HG03060 (cell line): ENCODE data around the gene SMOC1.
"Not testable (repeated sequence)": the region's sequence is repeated elsewhere in the genome, so short reads cannot be mapped to it uniquely, and the experiment has no call there.

ENCODE experiments used
- ATAC-seq: cut with Tn5 transposase; IDR thresholded peaks from one replicate; pipeline ENCODE4 v1.9.1; 2021; ENCODE audit warnings: low read depth, moderate number of reproducible peaks; ENCODE audit not compliant: unreplicated experiment

SMOC1 gene

DNA sequence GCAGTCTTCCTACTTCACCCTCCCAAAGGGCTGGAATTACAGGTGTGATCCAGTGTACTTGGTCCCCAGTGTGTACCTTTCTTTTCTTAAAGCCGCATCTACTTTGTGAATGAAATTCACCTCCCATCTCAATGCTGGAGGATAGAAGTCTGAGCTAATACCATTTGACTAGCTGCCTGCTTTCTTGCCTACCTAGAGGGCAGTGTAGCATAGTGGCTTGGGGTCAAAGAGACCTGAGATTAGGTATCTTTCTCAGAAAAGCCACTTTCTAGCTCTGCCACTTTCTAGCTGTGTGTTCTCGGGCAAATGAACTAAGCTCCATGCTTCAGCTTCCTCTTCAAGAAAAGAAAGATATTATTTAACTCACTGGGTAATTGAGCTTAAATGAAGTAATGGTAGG, 16.9 kb downstream of the SMOC1 start:
- no peak for ATAC-seq

DNA sequence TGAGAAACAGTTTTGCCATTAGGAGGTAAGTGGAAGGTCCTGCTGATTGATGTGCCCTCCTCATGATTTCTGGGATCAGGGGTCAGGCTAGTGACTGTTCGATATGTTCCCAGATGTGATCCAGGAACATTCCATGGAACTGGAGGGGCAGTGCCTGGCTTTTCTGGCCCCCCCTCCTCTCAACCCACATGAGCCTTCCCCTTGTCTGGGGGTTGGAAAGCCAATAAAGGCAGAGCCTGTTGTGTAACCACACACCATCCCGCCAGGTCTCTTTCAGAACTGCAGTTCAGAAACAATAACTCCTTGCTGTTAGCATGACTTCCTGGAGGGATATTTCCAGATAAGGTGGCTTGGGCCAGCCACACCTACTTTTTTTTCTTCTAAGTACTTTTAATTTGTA, 17.8 kb downstream of the SMOC1 start:
- no peak for ATAC-seq

DNA sequence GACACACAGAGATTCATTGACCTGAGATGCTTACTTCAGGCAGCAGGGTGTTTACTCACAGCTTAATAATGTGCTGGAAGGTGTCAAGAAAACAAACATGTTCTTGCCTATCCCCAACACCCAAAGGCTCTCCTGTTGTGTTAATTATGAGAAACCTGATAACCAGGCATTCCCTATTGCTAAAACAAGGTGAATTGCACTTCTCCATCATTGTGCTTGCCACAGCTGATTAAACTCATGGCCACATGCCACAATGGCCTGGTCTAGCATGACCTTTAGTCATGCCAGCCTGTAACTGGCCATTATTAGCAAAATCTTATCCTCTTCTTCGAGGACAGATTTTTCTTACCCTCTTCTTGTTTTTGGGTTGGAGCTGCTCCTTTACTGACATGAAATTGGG, 21.4 kb downstream of the SMOC1 start:
- no peak for ATAC-seq

DNA sequence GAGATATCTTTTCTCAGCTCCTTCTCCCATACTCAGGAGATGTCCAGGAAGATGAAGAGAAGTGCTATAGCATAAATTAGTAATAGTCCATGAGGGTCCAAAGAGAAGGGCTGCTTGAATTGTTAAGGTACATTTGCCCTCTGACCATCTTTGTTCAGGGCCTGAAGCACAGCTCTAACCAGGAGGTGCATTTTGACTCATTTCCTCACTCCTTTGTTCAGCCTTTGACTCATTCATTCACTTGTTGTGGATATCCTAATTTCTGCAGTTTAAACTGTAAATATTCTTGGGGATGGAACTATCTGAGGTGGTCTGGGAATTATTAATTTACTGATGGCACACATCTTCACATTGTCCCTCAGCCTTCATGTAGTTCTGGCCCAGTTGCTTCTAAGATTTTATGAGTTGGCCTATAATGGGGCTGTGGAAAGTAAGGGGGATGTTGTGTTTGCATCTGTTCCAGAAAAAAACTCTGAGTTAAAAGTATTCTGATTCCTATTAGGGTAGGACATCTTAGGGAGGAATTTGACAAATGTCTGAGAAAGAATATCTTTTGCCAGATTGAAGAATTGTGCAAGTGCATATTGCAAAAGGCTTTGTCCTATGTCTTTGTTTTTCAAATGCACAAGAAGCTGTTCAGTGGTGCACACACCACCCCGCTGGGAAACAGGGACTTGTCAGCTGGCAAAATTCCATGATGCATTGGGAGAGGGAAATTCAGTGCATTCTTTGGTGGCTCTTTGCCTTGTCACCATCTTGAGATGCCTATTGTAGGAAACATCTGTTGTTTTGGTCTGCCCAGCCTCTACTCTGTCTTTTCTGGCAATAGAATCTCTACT, 22.1 kb downstream of the SMOC1 start:
- ATAC-seq: no peak

DNA sequence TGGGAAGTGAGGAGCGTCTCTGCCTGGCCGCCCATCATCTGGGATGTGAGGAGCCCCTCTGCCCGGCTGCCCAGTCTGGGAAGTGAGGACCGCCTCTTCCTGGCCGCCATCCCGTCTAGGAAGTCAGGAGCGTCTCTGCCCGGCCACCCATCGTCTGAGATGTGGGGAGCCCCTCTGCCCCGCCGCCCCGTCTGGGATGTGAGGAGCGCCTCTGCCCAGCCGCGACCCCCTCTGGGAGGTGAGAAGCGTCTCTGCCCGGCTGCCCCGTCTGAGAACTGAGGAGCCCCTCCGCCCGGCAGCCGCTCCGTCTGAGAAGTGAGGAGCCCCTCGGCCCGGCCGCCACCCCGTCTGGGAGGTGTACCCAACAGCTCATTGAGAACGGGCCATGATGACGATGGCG, 23.8 kb downstream of the SMOC1 start:
- not testable (repeated sequence) for ATAC-seq

DNA sequence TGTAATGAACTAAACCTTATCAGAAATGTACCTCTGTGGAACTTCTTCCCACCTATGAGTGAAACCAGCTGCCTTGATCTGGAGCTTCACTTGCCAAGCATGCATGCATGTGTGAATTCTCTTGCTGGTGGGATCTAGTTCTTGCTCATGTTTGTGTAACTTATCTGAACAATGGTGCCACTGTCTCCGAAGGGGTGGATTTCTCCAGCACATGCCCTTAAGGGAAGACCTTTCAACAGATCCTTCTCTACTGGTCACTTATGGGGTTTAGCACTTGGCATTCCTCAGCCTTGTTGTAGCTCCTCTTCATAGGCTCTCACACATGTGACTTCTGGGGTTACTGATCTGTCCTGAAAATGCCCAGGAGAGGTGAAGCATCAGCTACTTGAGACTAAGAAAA, 25.0 kb downstream of the SMOC1 start:
- ATAC-seq: no peak

DNA sequence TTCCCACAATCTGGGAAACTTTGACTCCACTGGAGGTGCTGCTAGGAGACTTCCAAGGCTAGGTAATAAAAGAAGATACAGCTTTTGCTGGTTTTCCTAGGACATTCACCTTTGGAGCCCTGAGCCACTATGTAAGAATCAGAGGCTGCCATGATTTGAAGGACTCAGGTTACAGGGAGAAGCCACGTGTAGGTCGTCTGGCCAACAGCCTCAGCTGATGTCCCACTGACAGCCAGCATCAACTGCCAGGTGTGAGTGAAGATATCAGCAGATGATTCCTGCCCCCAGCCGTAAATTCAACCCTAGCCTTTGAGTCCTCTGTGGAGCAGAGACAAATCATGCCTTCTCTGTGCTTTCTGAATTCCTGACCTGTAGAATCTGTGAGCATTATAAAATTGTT, 27.0 kb downstream of the SMOC1 start:
- no peak for ATAC-seq

DNA sequence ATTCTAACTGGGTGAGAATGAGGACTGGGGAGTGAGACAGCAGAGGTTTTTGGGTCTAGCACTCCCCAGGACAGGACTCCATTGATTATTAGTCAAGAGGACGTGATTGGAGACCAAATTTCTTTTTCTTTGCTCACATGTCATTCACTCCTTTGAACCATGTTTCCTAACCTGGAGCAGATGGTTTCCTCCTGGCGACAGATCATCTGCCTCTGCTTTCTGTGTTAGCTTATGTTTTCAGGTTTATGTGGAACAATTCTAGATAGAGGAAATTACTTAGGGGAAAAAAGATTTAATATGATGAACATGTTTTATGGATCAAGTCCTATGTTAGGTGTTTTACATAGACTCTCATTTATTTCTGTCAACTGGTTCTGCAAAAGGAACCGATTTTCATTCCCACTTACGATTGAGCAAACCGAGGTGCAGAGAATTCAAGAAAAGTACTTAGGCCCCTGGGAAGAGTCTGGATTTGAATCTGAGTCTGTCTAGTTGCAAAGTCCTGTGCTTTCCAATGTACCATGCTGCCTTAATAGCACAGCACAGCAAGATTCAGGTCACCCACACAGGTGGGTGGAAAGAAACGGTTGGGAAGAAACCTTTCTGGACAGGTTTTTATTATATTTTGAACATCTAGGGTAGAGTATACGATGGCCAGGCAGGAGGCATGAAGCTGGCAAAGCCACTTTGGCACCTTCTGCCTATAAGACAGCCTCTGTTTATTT, 30.8 kb downstream of the SMOC1 start:
- no peak for ATAC-seq

DNA sequence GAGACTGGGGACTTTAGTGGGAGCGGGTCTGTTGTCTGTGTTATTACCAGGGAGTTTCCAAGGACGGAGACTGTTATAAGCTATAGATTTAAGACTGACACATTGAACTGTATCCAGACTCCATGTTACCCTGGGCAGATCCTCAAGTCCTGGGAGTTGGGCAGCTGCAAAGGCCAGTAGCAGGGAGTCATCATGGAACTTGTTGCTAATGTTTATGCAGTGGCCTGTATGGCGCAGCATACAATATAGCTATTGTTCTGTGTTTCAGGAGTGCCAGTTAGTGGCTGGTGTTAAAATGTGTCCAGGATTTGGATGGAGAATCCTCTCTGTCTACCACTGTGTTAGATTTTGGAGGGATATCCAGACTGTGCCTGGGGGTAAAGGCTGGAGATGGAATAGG, 31.7 kb downstream of the SMOC1 start:
- no peak for ATAC-seq

DNA sequence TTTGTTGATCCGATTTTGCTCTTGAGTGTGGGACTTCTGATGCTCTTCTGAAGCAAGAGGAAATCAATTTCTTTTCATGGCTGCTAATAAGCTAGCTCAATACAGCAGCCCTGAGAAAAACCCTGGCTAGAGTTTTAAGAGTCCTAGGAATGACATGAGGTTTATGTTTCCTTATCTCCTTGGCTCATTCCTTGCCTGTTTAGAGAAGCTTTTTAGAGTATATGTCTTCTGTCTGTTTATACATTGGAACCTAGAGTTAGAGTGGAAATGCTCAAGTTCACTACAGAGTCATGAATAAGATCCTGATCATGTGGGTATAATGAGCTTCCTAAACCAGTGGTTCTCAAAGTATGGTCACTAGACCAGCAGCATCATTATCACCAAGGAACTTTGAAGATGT, 34.5 kb downstream of the SMOC1 start:
- no peak for ATAC-seq

DNA sequence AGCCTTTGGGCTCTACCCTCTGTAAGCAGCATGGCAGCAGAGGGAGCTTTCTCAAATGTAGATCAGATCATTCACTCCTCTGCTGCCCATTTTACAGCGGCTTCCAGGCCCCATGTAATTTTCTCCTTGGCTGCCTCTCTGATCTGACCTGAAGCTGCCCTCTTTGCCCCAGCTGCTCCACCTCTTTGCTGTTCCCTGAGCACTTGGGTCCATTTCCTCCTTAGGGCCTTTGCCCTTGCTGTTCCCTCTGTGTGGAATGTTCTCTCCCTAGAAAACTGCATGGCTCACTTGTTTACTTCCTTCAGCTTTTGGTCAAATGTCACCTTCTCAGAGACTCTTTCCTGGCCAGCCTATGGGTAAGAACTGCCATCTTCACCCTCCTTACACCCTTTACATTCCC, 37.2 kb downstream of the SMOC1 start:
- ATAC-seq: no peak

DNA sequence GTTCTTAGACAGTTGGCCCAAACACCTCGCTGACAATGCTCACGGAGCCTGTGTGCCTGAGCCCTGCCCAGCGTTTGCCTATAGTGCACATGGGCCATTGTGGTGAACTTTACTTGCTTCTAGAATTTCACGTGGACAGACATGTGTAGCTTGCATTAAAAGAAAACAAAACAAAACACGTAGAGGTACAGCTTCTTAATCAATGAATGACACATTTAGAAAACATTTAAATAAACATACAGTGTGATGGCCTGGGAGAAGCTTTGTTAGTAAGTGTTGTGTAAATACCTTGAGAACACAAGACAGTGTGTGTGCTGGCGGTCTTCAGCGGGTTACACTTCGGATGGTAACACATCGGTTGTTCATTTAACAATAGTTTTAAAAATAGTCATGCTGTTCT, 38.1 kb downstream of the SMOC1 start:
- ATAC-seq: no peak

DNA sequence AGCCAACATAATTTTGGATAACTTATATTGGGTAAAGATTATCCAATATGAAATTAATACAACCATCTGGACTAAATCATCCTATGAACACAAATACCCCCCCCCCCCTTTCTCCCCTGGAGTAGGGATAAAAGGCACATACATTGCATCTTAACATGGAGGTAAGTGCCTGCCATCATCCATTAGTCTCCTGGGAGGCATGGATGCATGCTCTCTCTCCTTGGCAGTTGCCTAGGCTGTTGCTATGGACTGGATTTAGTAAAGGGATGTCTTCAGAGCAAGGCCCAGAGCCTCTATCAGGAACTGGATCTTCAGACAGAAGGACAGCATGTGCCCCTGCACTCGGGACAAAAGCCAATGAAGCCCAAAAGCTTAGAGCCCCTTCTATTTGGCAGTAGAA, 40.6 kb downstream of the SMOC1 start:
- ATAC-seq: no peak

DNA sequence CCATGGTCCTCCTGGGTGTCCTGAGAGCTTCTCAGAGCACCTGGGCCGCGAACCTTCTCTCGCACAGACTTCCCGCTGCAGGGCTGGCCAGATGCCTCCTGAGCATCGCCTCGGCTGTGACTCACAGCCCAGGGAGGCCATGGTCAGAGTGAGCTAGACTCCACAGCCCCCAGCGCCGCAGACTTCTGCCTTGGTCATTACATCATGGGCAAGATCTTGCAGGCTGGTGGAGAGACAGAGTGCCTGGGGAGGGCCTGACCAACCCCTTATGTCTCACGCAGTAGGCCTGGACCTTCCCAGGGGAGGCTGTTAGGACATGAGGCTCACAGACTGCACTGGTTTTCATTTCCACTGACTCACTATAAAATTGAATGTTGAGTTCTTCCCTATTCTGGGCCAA, 41.8 kb downstream of the SMOC1 start:
- no peak for ATAC-seq

DNA sequence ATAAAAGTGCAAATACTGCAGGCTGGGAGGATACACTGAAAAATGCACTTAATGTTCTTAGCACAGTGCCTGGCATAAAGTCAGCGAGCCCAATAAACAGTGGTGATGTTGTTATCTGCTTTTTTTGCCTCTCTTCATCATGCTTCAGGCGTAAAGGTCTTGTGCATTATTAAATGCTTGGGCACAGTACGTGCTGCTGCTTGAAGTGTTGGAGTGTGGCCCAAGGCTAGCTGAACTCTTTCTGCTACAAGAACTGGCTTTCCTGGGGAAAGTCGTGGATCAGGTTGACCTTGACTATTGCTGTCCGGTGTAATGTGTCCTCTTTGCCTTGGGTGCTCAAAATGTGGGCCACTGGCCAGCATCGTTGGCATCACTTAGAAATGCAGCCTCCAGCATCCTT, 43.0 kb downstream of the SMOC1 start:
- ATAC-seq: no peak

DNA sequence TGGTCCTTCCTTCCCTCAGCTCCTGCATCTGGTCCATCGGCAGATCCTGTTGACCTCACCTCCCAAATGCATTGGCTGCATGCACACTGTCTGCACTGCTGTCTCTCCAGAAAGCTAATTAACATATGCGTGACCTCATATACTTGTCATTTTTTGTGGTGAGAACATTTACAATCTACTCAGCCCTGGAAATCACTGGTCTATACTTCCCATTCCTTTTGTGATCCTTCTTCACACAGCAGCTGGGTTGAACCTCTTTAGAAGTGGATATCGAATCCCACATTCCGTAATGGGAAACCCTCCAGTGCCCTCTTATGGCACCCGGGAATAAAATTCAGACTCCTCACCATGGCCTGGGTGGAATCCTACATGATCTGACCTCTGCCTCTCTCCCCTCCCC, 45.0 kb downstream of the SMOC1 start:
- no peak for ATAC-seq

DNA sequence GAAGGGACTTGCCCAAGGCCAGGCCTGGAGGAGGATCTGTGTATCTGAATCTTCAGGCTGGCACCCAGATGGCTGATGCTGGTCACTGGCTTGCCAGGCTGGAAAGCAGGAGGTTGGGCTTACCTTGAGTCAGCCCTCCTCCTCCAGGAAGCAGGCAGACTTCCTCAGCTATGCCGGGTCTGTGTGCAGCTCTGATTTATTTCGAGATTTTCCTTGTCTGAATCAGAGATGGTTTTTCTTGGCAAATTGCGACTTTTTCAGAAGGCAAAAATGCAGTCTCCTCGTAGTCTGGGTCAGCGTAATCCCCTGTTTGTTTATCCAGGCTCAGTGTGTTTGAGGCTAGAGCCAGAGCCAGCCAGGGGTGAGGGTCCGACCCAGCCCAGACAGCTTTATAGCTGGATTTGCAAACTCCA, 48.9 kb downstream of the SMOC1 start:
- no peak for ATAC-seq

DNA sequence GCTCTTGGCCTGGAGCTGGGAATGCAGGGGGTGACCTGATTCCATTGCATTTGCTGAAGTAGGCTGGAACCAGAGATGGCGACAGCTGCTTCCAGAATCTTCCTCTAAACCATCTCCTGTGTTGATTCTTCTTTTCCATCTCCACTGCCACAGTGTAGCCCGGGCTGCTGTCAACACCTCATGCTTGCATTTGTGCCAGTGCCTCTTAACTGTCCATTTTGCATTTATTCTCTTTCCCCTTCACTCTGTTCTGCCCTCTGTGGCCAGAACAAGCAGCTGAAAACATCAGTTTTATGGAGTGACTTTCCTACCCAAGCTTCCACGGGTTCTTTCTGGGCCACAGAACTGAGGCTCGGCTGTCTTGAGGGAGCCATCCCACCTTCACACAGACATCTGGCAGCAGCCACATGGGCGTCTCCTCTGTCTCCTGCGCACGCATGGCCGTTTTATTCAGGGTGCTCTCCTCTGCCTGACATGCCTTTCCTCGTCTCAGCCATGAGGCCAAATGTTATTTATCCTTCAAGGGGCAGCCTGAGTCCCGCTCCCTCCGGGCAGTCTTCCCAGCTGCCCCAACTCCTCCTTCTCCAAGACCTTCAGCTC, 51.7 kb downstream of the SMOC1 start:
- ATAC-seq: no peak

DNA sequence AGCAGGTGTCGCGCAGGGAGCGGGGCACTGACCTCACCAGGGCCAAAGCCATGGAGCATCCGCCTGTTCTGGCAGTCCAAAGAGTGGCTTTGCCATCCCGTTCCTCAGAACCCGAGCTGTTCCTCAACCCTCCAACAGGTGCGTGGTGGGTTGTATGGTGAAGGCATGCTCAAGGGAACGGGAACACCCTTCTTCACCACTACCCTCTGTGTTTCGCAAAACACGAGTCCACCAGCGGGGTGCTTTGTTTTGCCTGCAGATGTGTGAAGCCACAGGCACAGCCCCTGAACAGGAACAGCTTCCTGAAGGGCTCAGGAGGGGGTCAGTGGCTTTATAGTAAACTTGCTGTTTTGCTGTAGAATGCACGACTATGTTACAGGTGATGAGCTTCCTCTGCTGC, 52.7 kb downstream of the SMOC1 start:
- ATAC-seq: no peak

DNA sequence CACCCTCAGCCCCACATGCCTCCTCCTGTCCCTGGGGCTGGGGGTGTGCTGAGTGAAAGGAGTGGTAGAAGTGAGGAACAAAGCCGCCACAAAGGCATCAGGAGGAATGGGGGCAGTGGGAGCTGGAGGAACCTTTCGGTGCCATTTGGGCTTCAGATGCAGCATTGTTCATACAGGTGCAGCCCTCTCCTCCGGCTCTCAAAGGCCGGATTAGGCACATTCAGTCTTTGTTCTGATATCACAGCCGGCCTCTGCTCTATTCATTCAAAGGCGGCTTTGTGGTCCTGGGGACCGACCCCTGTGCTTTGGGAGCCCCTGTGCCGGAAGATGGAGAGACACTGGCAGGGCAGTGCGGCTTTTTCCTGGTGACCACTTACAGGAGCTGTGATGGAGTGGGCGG, 53.2 kb downstream of the SMOC1 start:
- no peak for ATAC-seq

DNA sequence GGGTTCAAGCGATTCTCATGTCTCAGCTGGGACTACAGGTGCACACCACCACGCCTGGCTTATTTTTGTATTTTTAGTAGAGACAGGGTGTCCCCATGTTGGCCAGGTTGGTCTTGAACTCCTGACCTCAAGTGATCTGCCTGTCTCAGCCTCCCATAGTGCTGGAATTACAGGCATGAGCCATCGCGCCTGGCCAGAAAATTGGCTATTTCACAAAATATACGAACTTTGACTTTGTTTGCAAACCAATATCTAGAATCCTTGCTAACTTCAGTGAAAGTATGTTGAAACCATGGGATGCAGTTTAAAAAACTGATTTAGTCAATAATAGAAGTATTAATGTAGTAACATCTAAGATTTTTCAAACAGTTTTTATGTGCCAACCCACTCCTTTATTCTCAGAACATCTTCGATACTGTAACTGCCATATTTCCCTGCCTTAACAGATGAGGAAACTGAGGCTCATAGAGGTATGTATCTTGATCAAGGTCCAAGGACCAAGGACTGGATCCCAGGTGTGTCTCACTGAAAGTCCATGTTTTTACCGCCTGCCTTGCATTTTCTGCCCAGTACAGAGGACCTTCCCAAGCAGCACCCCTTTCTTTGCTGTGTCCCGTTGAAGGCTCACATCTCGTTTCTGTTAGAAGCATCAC, 54.5 kb downstream of the SMOC1 start:
- no peak for ATAC-seq
